GM12874 (cell line): ENCODE measurements around the gene TESK1.
A peak's percentile ranks its signal among the peaks of the same experiment; 100 is the strongest.

ENCODE experiments used
- CTCF ChIP-seq: IDR thresholded peaks from 2 replicates; pipeline ENCODE4 v1.5.1; 2011; ENCODE audit warnings: low read depth, mild to moderate bottlenecking, control low read depth, low read length, moderate library complexity; ENCODE audit not compliant: insufficient read depth

Gene TESK1

GRCh38 chr9:35616681-35617459, 11.8 kb downstream of the TESK1 start:
- TF ChIP-seq CTCF = peak; percentile 35; the same call in 1 of the 2 replicates

- no peak for TF ChIP-seq CTCF
Measured at GRCh38 chr9:35617548-35617947, 12.5 kb downstream of the TESK1 start.

- no peak for TF ChIP-seq CTCF
Measured at GRCh38 chr9:35618325-35618727, 13.3 kb downstream of the TESK1 start, which contains the start of gene CD72. CD72 (minus strand) TSS chr9:35618413; CDS start chr9:35618303, 110 bp downstream.

GRCh38 chr9:35618854-35619799, 14.1 kb downstream of the TESK1 start:
- TF ChIP-seq CTCF = no peak

- no peak for TF ChIP-seq CTCF
Measured at GRCh38 chr9:35619800-35620158, 14.7 kb downstream of the TESK1 start.

GRCh38 chr9:35627575-35627974, 22.5 kb downstream of the TESK1 start:
- TF ChIP-seq CTCF = no peak

GRCh38 chr9:35628389-35628991, 23.4 kb downstream of the TESK1 start:
- no peak for TF ChIP-seq CTCF
